Mucosa of descending colon (tissue), 3 donors: ENCODE data around the gene HNRNPCL4. TPM values are rescaled to one million over a fixed set of nuclear protein-coding genes. Genes with fewer than 3 reads are reported as not detected.
"Not testable (repeated sequence)": the region's sequence is repeated elsewhere in the genome, so short reads cannot be mapped to it uniquely, and the experiment has no call there.

Experiments
- ATAC-seq: fragments of 200-7000 bp; cut with Tn5 transposase; one replicate; pipeline ENCODE4 v1.9.1; 2020; ENCODE audit warnings: mild to moderate bottlenecking, moderate library complexity
- DNase-seq, 3 donors: peaks; one replicate each; pipeline ENCODE4 v3.0.0-alpha.2; 2020
- H3K36me3 ChIP-seq: fragments of 200-600 bp; one replicate; pipeline ENCODE4 v1.8.0; 2021; ENCODE audit warnings: low read depth, mild to moderate bottlenecking
- H3K4me1 ChIP-seq: fragments of 200-600 bp; one replicate; pipeline ENCODE4 v1.8.0; 2021; ENCODE audit warnings: low read depth, mild to moderate bottlenecking
- H3K4me3 ChIP-seq: fragments of 200-600 bp; one replicate; pipeline ENCODE4 v1.8.0; 2021; ENCODE audit warnings: mild to moderate bottlenecking
- H3K9me3 ChIP-seq: fragments of 200-600 bp; one replicate; pipeline ENCODE4 v1.8.0; 2021; ENCODE audit warnings: mild to moderate bottlenecking
- intact Hi-C, 2 donors: fragments of 100-400 bp; cut with DNase I in 1 of 2; cut with micrococcal nuclease in 1 of 2; formaldehyde crosslinking; loops; one replicate each; pipeline versions ENCODE4 v1.11.0 to v1.11.1; 2022; cut with DNase I, micrococcal nuclease
- long read RNA-seq, 2 donors: library from polyadenylated mRNA; unstranded; transcript quantifications; one replicate each; pipeline ENCODE4 v2.0.0, GENCODE V29; 2019 to 2021
- total RNA-seq, 3 donors: library from RNA; stranded (reverse); fragmentation: NEBNext Ultra II Directional in 2 of 3; extraction: Animal tissue kit (Norgen Biotek cat#: 25700) in 2 of 3; gene quantifications; one replicate each; pipeline versions ENCODE4 v1.2.1 to v1.2.4, GENCODE V29; 2021 to 2023
- donor health status: DM: no; HTN: no; CAD: no; lungs with moderate emphysema.
- donor health status: DM: no; HTN: no; CAD: no.
- donor health status: DM: no; HTN: yes; CAD: no.

The HNRNPCL4 gene
- not detected for total RNA-seq
- long read RNA-seq, donor 1, result 0 reads
- long read RNA-seq, donor 2, result 0 reads

GRCh38 chr1:13165531-13165930 is at the start of gene HNRNPCL4:
TSS of gene HNRNPCL4 (minus strand) at chr1:13165631. CDS start at chr1:13165467, 164 bp downstream.
- H3K9me3 ChIP-seq, H3K36me3 ChIP-seq, DNase-seq, intact Hi-C loops, H3K4me1 ChIP-seq, ATAC-seq, H3K4me3 ChIP-seq: not testable (repeated sequence)

GRCh38 chr1:13208712-13209111 is 43.3 kb upstream of the HNRNPCL4 start:
- H3K9me3 ChIP-seq, H3K4me3 ChIP-seq, intact Hi-C loops, DNase-seq, H3K4me1 ChIP-seq, ATAC-seq, H3K36me3 ChIP-seq: not testable (repeated sequence)

- H3K4me3 ChIP-seq, ATAC-seq, intact Hi-C loops, H3K4me1 ChIP-seq, H3K36me3 ChIP-seq, DNase-seq, H3K9me3 ChIP-seq: not testable (repeated sequence)
These were observed 35.9 kb upstream of the HNRNPCL4 start, which contains the start of gene PRAMEF13 for GRCh38 chr1:13201309-13201708. TSS of gene PRAMEF13 (minus strand) at chr1:13201409. CDS start at chr1:13199589, 1,820 bp downstream.

- intact Hi-C loops, H3K9me3 ChIP-seq, H3K36me3 ChIP-seq, DNase-seq, ATAC-seq, H3K4me3 ChIP-seq, H3K4me1 ChIP-seq: not testable (repeated sequence)
These were observed 6.1 kb upstream of the HNRNPCL4 start, which contains the start of gene PRAMEF9 for GRCh38 chr1:13171548-13171947. TSS of gene PRAMEF9 (plus strand) at chr1:13171848. CDS start at chr1:13175281, 3,433 bp downstream.

- H3K4me3 ChIP-seq, intact Hi-C loops, H3K4me1 ChIP-seq, H3K9me3 ChIP-seq, DNase-seq, H3K36me3 ChIP-seq, ATAC-seq: not testable (repeated sequence)
These were observed 9.5 kb downstream of the HNRNPCL4 start, which contains the start of gene PRAMEF26 for GRCh38 chr1:13155909-13156308. TSS of gene PRAMEF26 (minus strand) at chr1:13156009. CDS start at chr1:13153095, 2,914 bp downstream.

GRCh38 chr1:13116754-13117153 is 48.7 kb downstream of the HNRNPCL4 start, which contains the start of gene HNRNPCL2:
TSS of gene HNRNPCL2 (minus strand) at chr1:13116854. CDS start at chr1:13116400, 454 bp downstream.
- DNase-seq, H3K4me3 ChIP-seq, H3K36me3 ChIP-seq, ATAC-seq, H3K4me1 ChIP-seq, intact Hi-C loops, H3K9me3 ChIP-seq: not testable (repeated sequence)

Other genes with a start within 250 kb of the HNRNPCL4 start
- not detected for gene PRAMEF7, start 249.0 kb downstream of the HNRNPCL4 start, total RNA-seq
- not detected for gene PRAMEF6, start 218.1 kb downstream of the HNRNPCL4 start, total RNA-seq
- gene PRAMEF27, start 109.1 kb downstream of the HNRNPCL4 start, total RNA-seq, result not detected
- gene HNRNPCL3, start 104.9 kb downstream of the HNRNPCL4 start, total RNA-seq, result not detected
- not detected for gene PRAMEF25, start 94.9 kb downstream of the HNRNPCL4 start, total RNA-seq
- not detected for gene HNRNPCL2, start 48.8 kb downstream of the HNRNPCL4 start, total RNA-seq
- gene PRAMEF26, start 9.6 kb downstream of the HNRNPCL4 start, total RNA-seq, result not detected
- not detected for gene PRAMEF9, start 6.2 kb upstream of the HNRNPCL4 start, total RNA-seq
- not detected for gene PRAMEF13, start 35.8 kb upstream of the HNRNPCL4 start, total RNA-seq
- not detected for gene PRAMEF18, start 60.5 kb upstream of the HNRNPCL4 start, total RNA-seq
- gene PRAMEF5, start 88.6 kb upstream of the HNRNPCL4 start, total RNA-seq, result not detected
- not detected for gene PRAMEF8, start 119.5 kb upstream of the HNRNPCL4 start, total RNA-seq
- gene PRAMEF33, start 137.9 kb upstream of the HNRNPCL4 start, total RNA-seq, result not detected
- not detected for gene PRAMEF15, start 149.9 kb upstream of the HNRNPCL4 start, total RNA-seq
- not detected for gene PRAMEF14, start 181.5 kb upstream of the HNRNPCL4 start, total RNA-seq
- gene PRAMEF19, start 206.3 kb upstream of the HNRNPCL4 start, total RNA-seq, result not detected
- gene PRAMEF17, start 224.0 kb upstream of the HNRNPCL4 start, total RNA-seq, result not detected
- not detected for gene PRAMEF20, start 244.8 kb upstream of the HNRNPCL4 start, total RNA-seq